DND-41 (cell line): ENCODE data around the gene AGAP1.

Source experiments
- CTCF ChIP-seq: IDR thresholded peaks from 2 replicates; pipeline ENCODE4 v1.5.1; 2012; ENCODE audit warnings: borderline replicate concordance, low read length, moderate library complexity, mild to moderate bottlenecking; ENCODE audit not compliant: poor library complexity, severe bottlenecking; ENCODE audit errors: extremely low read depth
- EZH2 ChIP-seq: IDR thresholded peaks from 3 replicates; pipeline ENCODE4 v1.6.1; 2012; ENCODE audit warnings: borderline replicate concordance, low read depth, mild to moderate bottlenecking, moderate library complexity, low read length, inconsistent platforms; ENCODE audit not compliant: severe bottlenecking

- TF ChIP-seq CTCF, result no peak
- TF ChIP-seq EZH2, result no peak
Measured at GRCh38 chr2:236105955-236106607, 612.2 kb downstream of the AGAP1 start.
